HL-60 (cell line): Measurements from ENCODE around the gene CA4.

Source experiments
- GABPA ChIP-seq: IDR thresholded peaks from 2 replicates; pipeline ENCODE4 v1.6.1; 2012; ENCODE audit warnings: low read depth
- POLR2AphosphoS5 ChIP-seq: IDR thresholded peaks from 2 replicates; pipeline ENCODE4 v1.6.1; 2012; ENCODE audit warnings: low read depth
- REST ChIP-seq: IDR thresholded peaks from 2 replicates; pipeline ENCODE4 v1.6.1; 2012; ENCODE audit warnings: low read depth; ENCODE audit not compliant: insufficient replicate concordance
- SPI1 ChIP-seq: IDR thresholded peaks from 2 replicates; pipeline ENCODE4 v1.6.1; 2012; ENCODE audit warnings: low read depth, mild to moderate bottlenecking, borderline replicate concordance
- TF ChIP-seq, protein P1 (sequence below): IDR thresholded peaks from one replicate; pipeline ENCODE4 v1.5.1; 2011; ENCODE audit warnings: low read length, control low read depth, inconsistent platforms; ENCODE audit not compliant: insufficient read depth

DNA sequence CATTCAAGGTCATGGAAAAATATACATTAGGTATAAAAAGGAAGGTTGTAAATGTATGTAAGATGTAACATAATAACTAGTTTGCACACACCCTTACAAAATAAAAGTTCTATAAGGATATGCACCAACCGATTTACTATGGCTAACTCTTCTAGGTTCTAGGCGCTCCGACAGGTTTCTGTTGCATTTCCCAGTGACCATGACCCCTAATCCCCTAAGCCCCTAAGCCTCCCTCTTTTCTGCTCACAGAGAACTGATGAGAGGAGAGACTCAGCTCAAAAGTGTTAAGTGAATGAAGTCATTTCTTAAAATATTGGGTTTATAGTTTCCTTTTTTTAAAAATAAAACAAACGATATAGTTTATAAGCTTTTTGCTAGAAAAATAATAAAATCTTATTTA, 41.1 kb upstream of the CA4 start:
- TF ChIP-seq SPI1 (no peak), REST (no peak), POLR2AphosphoS5 (no peak), GABPA (no peak)
- TF ChIP-seq, protein P1, sequence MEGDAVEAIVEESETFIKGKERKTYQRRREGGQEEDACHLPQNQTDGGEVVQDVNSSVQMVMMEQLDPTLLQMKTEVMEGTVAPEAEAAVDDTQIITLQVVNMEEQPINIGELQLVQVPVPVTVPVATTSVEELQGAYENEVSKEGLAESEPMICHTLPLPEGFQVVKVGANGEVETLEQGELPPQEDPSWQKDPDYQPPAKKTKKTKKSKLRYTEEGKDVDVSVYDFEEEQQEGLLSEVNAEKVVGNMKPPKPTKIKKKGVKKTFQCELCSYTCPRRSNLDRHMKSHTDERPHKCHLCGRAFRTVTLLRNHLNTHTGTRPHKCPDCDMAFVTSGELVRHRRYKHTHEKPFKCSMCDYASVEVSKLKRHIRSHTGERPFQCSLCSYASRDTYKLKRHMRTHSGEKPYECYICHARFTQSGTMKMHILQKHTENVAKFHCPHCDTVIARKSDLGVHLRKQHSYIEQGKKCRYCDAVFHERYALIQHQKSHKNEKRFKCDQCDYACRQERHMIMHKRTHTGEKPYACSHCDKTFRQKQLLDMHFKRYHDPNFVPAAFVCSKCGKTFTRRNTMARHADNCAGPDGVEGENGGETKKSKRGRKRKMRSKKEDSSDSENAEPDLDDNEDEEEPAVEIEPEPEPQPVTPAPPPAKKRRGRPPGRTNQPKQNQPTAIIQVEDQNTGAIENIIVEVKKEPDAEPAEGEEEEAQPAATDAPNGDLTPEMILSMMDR: no peak
